Measurements from ENCODE around the gene TMEM39B. TPM values are rescaled to one million over a fixed set of nuclear protein-coding genes. Genes with fewer than 3 reads are reported as not detected.

The TMEM39B gene
- polyA plus RNA-seq, 3 donors, result 3.3 to 30.6 (median 3.4) TPM

DNA sequence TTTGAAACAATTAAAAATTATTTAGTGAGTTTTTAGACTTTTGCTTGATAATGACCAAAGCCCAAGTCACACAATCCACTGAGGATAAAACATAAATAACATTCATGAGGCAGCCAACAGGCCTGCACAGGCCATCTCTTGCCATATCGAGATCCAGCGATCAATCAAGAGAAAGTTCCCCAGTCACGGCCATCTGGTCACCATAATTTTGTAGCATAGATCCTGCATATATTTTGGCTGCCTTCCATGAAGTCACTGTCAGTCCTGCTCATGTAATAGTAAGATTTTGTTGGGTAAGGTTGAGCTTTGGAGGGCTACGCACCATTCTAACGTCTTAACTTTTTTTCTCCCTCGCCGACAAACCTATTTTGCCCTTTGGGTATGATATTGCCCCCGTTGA, 52.6 kb downstream of the TMEM39B start:
- Histone ChIP-seq H3K27me3 (ENCODE audit: control insufficient read depth in 2 of 2, insufficient read depth in 2 of 2, low read length in 2 of 2) (no peaks in the 10 kb centered on the region), H3K9me3 (replicated peaks in 1 of 2; ENCODE audit: control insufficient read depth in 1 of 2, insufficient read depth in 1 of 2, low read length in 2 of 2) (no peaks in the 10 kb centered on the region), H3K36me3 (replicated peaks in 1 of 2; ENCODE audit: control insufficient read depth in 1 of 2, insufficient read depth in 2 of 2, low read length in 2 of 2) (peaks cover 0 to 9% of the 10 kb centered on the region in 2 donors), H3K79me2 (ENCODE audit: insufficient read depth, low read length) (peaks cover 97% of the 10 kb centered on the region), H3K4me1 (ENCODE audit: control insufficient read depth in 1 of 2, insufficient read depth in 2 of 2, low read length in 2 of 2) (peaks cover 43 to 51% of the 10 kb centered on the region in 2 donors), H3K4me2 (replicated peaks; ENCODE audit: extremely low read depth, low read length, poor library complexity, severe bottlenecking) (no peak overlapping the region), H2AFZ (ENCODE audit: insufficient read depth, low read depth, low read length, poor library complexity, severe bottlenecking) (no peak overlapping the region), H3K4me3 (replicated peaks in 1 of 3; ENCODE audit: low read depth in 2 of 3, low read length in 3 of 3) (no peak overlapping the region), H3K9ac (ENCODE audit: insufficient read depth, low read length, poor library complexity, severe bottlenecking) (no peak overlapping the region), H3K27ac (ENCODE audit: low read depth in 1 of 2, low read length in 2 of 2) (no peak overlapping the region), H4K20me1 (ENCODE audit: insufficient read depth, low read length) (peaks cover 92% of the 10 kb centered on the region)
- Mint-ChIP-seq H3K27me3 (ENCODE audit: low read depth in 3 of 3) (peaks cover 0 to 1% (median 0%) of the 10 kb centered on the region in 3 donors), H3K4me3 (no peak overlapping the region), H3K4me1 (peaks cover 58% of the 10 kb centered on the region), H3K27ac (peak overlapping the region in 1 of 7 donors; percentile 15), H3K9me3 (peaks cover 0 to 2% (median 0%) of the 10 kb centered on the region in 7 donors), H3K36me3 (peaks cover 6 to 15% of the 10 kb centered on the region in 2 donors)
- DNase-seq, result no peak
- 93% methylated on average over 3 of the region's 8 CpGs for WGBS (ENCODE audit: insufficient coverage)
- intact Hi-C loops (cut with micrococcal nuclease), result no loop called here
- TF ChIP-seq, protein P1, sequence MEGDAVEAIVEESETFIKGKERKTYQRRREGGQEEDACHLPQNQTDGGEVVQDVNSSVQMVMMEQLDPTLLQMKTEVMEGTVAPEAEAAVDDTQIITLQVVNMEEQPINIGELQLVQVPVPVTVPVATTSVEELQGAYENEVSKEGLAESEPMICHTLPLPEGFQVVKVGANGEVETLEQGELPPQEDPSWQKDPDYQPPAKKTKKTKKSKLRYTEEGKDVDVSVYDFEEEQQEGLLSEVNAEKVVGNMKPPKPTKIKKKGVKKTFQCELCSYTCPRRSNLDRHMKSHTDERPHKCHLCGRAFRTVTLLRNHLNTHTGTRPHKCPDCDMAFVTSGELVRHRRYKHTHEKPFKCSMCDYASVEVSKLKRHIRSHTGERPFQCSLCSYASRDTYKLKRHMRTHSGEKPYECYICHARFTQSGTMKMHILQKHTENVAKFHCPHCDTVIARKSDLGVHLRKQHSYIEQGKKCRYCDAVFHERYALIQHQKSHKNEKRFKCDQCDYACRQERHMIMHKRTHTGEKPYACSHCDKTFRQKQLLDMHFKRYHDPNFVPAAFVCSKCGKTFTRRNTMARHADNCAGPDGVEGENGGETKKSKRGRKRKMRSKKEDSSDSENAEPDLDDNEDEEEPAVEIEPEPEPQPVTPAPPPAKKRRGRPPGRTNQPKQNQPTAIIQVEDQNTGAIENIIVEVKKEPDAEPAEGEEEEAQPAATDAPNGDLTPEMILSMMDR (IDR thresholded peaks at IDR 0.05), result no peak

DNA sequence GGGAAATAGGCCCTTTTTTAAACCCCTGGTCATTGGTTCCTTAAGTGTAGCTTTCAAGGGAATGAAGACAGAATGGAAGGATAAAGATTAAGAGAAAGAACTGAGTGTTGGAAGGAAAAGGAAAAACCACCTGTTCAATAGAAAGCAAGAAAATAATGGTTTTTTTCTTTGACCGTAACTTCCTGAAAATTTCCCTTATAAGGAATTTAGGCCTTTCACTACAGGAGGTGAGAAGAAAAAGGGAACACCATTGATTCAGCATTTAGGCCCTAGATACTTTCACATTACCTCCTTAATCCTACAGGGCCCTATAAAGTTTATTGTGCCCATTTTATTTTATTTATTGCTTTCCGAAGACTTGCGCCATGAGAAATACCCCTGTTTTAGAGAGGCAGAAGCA, 54.0 kb downstream of the TMEM39B start:
- TF ChIP-seq, protein P1 (IDR thresholded peaks at IDR 0.05), result no peak
- no peak overlapping the region for H3K4me3 Mint-ChIP-seq
- intact Hi-C loops (cut with micrococcal nuclease), result no loop called here

More for the DNA sequence above, 54.0 kb downstream of the TMEM39B start:
- Histone ChIP-seq H3K27ac (ENCODE audit: low read depth in 1 of 2, low read length in 2 of 2) (peak overlapping the region in 1 of 2 donors; percentile 9), H3K79me2 (ENCODE audit: insufficient read depth, low read length) (peaks cover 93% of the 10 kb centered on the region), H3K4me3 (replicated peaks in 1 of 3; ENCODE audit: low read depth in 2 of 3, low read length in 3 of 3) (no peak overlapping the region), H2AFZ (ENCODE audit: insufficient read depth, low read depth, low read length, poor library complexity, severe bottlenecking) (no peak overlapping the region), H3K4me1 (ENCODE audit: control insufficient read depth in 1 of 2, insufficient read depth in 2 of 2, low read length in 2 of 2) (peaks cover 31 to 38% of the 10 kb centered on the region in 2 donors), H4K20me1 (ENCODE audit: insufficient read depth, low read length) (peaks cover 89% of the 10 kb centered on the region), H3K9me3 (replicated peaks in 1 of 2; ENCODE audit: control insufficient read depth in 1 of 2, insufficient read depth in 1 of 2, low read length in 2 of 2) (no peaks in the 10 kb centered on the region), H3K27me3 (ENCODE audit: control insufficient read depth in 2 of 2, insufficient read depth in 2 of 2, low read length in 2 of 2) (no peaks in the 10 kb centered on the region), H3K9ac (ENCODE audit: insufficient read depth, low read length, poor library complexity, severe bottlenecking) (no peak overlapping the region), H3K4me2 (replicated peaks; ENCODE audit: extremely low read depth, low read length, poor library complexity, severe bottlenecking) (no peak overlapping the region), H3K36me3 (replicated peaks in 1 of 2; ENCODE audit: control insufficient read depth in 1 of 2, insufficient read depth in 2 of 2, low read length in 2 of 2) (peaks cover 6 to 17% of the 10 kb centered on the region in 2 donors)
- peak in 2 of 3 donors; percentile 10 to 13 for DNase-seq
- Mint-ChIP-seq H3K36me3 (peaks cover 13 to 25% of the 10 kb centered on the region in 2 donors), H3K9me3 (peaks cover 0 to 2% (median 0%) of the 10 kb centered on the region in 7 donors), H3K27me3 (ENCODE audit: low read depth in 3 of 3) (peaks cover 0 to 1% (median 0%) of the 10 kb centered on the region in 3 donors), H3K27ac (peak overlapping the region in 2 of 7 donors; percentile 53 to 55), H3K4me1 (peaks cover 45% of the 10 kb centered on the region)
- WGBS (ENCODE audit: insufficient coverage), result no CpG with 5 or more reads among the region's 3 CpGs

Data from CD14-positive monocyte (primary cell).